ENCODE measurements around the gene TUBB4A.

TUBB4A gene

GRCh38 chr19:6452223-6452614 is 49.9 kb downstream of the TUBB4A start:
- no peak for DNase-seq (ENCODE audit: extremely low spot score, insufficient read length, low read depth)
- no peak for FAIRE-seq

- no peak for FAIRE-seq
- no peak for DNase-seq (ENCODE audit: extremely low spot score, insufficient read length, low read depth)
Observed at GRCh38 chr19:6451583-6452222, 50.4 kb downstream of the TUBB4A start.

- FAIRE-seq (no peak), DNase-seq (ENCODE audit: extremely low spot score, insufficient read length, low read depth) (no peak)
Observed at GRCh38 chr19:6450166-6450565, 51.9 kb downstream of the TUBB4A start.

- no peak for FAIRE-seq
- no peak for DNase-seq (ENCODE audit: extremely low spot score, insufficient read length, low read depth)
Observed at GRCh38 chr19:6448045-6448444, 54.1 kb downstream of the TUBB4A start.

- DNase-seq (ENCODE audit: extremely low spot score, insufficient read length, low read depth), result no peak
- no peak for FAIRE-seq
Observed at GRCh38 chr19:6446452-6446851, 55.7 kb downstream of the TUBB4A start.
